Omental fat pad (tissue), 4 donors: Measurements from ENCODE around the gene DGKH. TPM values are rescaled to one million over a fixed set of nuclear protein-coding genes. Genes with fewer than 3 reads are reported as not detected.
"Not testable (repeated sequence)": the region's sequence is repeated elsewhere in the genome, so short reads cannot be mapped to it uniquely, and the experiment has no call there.

Experiments
- ATAC-seq: fragments of 150-250 bp; one replicate; pipeline ENCODE4 v1.9.1; 2016; ENCODE audit warnings: mild to moderate bottlenecking, moderate library complexity; ENCODE audit not compliant: low FRiP score
- DNase-seq: peaks from one replicate; pipeline ENCODE4 v3.0.0-alpha.2; 2019; ENCODE audit warnings: low spot score
- CTCF ChIP-seq, 3 donors: fragments of 450-650 bp; IDR thresholded peaks; one replicate each; pipeline ENCODE4 v1.5.1; 2016 to 2017; ENCODE audit warnings: antibody characterized with exemption in 3 of 3, mild to moderate bottlenecking in 3 of 3, moderate library complexity in 2 of 3
- total RNA-seq, 4 donors: library from RNA; depleted of rRNA; stranded (reverse); fragments of >200 nt; gene quantifications; one replicate each; pipeline ENCODE4 v1.1.0, GENCODE V29; 2016

Gene DGKH
- total RNA-seq, 4 donors from 2014 or later, result 9.7 to 24.7 (median 17.6) TPM

- ATAC-seq (no peak), DNase-seq (no peak)
- TF ChIP-seq CTCF (IDR thresholded peaks at IDR 0.05), result no peak
Observed at GRCh38 chr13:42153199-42154113, 105.0 kb downstream of the DGKH start.

DNA sequence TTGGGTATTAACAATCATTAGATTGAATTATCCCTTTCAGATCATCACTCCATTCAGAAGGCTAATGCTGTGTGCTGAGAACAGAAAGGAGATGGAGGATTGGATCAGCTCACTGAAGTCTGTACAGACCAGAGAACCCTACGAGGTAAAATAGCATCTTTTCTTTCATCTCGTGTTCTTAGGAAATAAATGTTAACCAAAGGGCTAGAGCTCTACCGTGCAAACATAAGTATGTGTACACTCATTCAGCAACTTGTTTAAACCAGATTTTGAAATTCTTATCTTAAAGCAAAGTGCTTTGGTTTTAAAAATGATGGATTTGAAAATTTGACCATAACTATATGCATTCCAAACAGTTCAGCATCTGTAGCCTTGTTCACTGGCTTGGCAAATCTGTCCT lies 106.8 kb downstream of the DGKH start:
- no peak for ATAC-seq
- DNase-seq, result no peak
- TF ChIP-seq CTCF (IDR thresholded peaks at IDR 0.05), result no peak

GRCh38 chr13:42163338-42163737 lies 114.9 kb downstream of the DGKH start:
- not testable (repeated sequence) for DNase-seq, ATAC-seq

DNA sequence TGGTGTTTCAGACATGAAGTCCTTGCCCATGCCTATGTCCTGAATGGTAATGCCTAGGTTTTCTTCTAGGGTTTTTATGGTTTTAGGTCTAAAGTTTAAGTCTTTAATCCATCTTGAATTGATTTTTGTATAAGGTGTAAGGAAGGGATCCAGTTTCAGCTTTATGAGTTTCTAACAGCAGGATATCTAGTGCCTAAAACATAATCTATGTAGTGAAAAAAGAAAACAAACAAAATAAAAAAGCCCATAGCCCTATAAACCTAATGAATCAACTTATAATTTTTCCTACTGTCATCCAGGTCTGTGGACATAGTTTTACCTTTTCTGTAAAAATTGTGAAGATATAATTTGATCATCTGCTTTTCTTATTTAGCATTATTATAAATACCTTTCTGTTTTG lies 115.5 kb downstream of the DGKH start:
- not testable (repeated sequence) for DNase-seq, ATAC-seq

DNA sequence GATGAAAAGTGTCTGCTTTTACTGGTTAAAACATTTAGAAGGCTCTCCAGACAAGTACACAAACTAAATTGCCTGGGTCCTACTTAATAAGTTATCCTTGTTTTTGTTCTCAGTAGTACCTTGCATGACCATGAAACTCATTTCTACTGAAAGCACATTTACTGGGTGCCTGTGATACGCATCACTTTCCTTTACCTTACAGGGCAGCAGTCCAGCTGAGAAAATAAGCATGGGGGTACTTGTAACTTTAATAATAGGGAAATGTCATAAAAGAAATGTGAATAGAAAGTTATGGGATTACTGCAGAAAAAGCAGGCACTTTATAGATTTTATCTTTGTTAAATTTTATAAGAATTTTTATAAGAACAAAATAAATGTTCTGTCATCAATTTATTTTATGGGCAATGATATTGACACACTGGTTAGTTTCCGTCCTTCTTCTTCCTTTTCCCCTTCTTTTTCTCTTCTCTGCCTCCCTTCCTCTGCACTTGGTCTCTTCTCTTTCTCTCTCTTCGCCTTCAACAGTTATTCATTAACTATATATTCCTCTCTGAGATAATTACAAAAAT lies 116.2 kb downstream of the DGKH start:
- DNase-seq (no peak), ATAC-seq (no peak)
- TF ChIP-seq CTCF (IDR thresholded peaks at IDR 0.05), result no peak

GRCh38 chr13:42168496-42168895 lies 120.0 kb downstream of the DGKH start:
- no peak for TF ChIP-seq CTCF (IDR thresholded peaks at IDR 0.05)
- DNase-seq, result no peak
- ATAC-seq, result no peak

GRCh38 chr13:42170029-42170428 lies 121.6 kb downstream of the DGKH start:
- no peak for TF ChIP-seq CTCF (IDR thresholded peaks at IDR 0.05)
- ATAC-seq, result no peak
- DNase-seq, result no peak

- no peak for TF ChIP-seq CTCF (IDR thresholded peaks at IDR 0.05)
- no peak for ATAC-seq
- no peak for DNase-seq
Observed at GRCh38 chr13:42173789-42174343, 125.4 kb downstream of the DGKH start.
